GM12891 (cell line): ENCODE measurements around the gene CBFA2T3.

ENCODE experiments used
- PAX5 ChIP-seq: IDR thresholded peaks from 2 replicates; pipeline ENCODE4 v1.6.1; 2011; ENCODE audit warnings: low read length, moderate library complexity, mild to moderate bottlenecking; ENCODE audit not compliant: insufficient read depth, severe bottlenecking
- POLR2A ChIP-seq: IDR thresholded peaks from 2 replicates; pipeline ENCODE4 v1.6.1; 2011; ENCODE audit warnings: low read depth, low read length, control low read depth
- POLR2AphosphoS5 ChIP-seq: IDR thresholded peaks from 2 replicates; pipeline ENCODE4 v1.6.1; 2011; ENCODE audit warnings: low read depth, low read length, control low read depth
- SPI1 ChIP-seq: IDR thresholded peaks from 2 replicates; pipeline ENCODE4 v1.6.1; 2011; ENCODE audit warnings: low read depth, low read length, control low read depth
- TAF1 ChIP-seq: IDR thresholded peaks from 2 replicates; pipeline ENCODE4 v1.6.1; 2011; ENCODE audit warnings: low read depth, low read length, control low read depth

- TF ChIP-seq POLR2A (no peak), POLR2AphosphoS5 (no peak), TAF1 (no peak), SPI1 (no peak), PAX5 (no peak)
Measured at GRCh38 chr16:88908307-88908706, 68.7 kb downstream of the CBFA2T3 start.
